Activated CD4-positive, alpha-beta T cell treated with anti-CD3 and anti-CD28 coated beads, Interleukin-10, Interleukin-2, amounts not matched to agents 100 ng/mL and 50 ng/mL, durations not matched to agents 16 hours and 8 hours (primary cell): ENCODE measurements around the gene HLA-DQA2.
A peak's percentile ranks its signal among the peaks of the same experiment; 100 is the strongest.
"Not testable (repeated sequence)": the region's sequence is repeated elsewhere in the genome, so short reads cannot be mapped to it uniquely, and the experiment has no call there.

ENCODE experiments used
- DNase-seq: peaks from one replicate; pipeline ENCODE4 v3.0.0-alpha.2; 2020

The HLA-DQA2 gene

DNA sequence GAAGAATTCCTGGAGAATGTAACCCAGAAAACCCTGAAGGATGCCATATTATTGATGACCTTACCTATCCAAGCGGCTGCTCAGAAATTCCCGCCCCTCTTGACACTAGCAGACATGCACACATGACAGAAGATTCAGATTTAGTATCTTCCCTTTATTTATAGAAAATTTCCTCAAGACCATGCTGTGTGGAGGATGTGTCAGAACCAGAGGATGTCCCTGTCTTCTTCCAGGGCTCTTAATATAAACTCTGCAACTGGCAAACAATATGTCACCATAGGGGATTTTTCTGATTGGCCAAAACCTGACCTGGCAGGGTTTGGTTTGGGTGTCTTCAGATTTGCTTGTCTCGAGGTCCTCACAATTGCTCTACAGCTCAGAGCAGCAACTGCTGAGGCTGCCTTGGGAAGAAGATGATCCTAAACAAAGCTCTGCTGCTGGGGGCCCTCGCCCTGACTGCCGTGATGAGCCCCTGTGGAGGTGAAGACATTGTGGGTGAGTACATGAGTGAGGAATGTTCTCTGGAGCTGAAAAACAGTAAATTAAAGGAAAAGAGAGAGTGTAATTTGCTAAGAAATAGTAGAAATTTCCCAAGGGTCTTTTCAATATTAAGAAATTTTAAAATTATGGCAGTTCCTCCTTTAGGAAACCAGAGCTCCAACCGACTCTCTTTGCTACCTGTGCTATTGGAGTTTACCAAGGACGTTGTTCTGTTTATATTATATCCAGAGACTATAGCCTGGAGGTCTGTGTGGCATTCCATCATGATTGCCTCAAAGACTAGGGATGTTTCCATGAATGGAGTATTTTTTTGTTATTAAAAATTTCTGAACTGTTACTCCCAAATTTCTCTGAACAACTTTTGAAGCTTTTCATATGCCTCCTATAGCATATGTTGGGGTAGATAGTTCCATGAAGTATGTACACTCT, at the start of gene HLA-DQA2:
Gene HLA-DQA2, plus strand, starts transcription at position 361 of the 930 bp plus-strand sequence. Its CDS starts 53 bp downstream, at position 414.
- DNase-seq: no peak

- DNase-seq: peak; percentile 83
Measured at GRCh38 chr6:32692019-32692418, 49.2 kb upstream of the HLA-DQA2 start.

DNA sequence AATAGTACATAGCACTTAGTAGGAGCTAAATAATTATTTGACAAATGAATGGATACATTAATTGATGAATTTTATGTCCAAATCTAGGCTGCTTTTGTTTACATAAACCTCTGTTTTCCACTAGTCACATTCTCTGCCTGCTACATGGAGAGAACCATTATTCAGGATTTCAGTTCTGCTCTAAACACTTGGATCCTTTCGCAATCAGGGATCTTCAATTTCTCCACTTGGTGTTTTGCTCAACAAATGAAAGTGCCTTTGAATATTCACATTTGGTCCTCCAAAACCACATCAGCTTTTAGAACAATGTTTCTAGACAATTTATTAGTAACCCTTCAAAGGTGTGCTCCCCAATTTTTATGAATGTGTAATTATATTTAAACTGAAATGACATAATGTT, 44.2 kb upstream of the HLA-DQA2 start:
- no peak for DNase-seq

GRCh38 chr6:32700391-32701040, 40.7 kb upstream of the HLA-DQA2 start:
- peak; percentile 59 for DNase-seq

- no peak for DNase-seq
Measured at GRCh38 chr6:32703347-32703746, 37.8 kb upstream of the HLA-DQA2 start.

- not testable (repeated sequence) for DNase-seq
Measured at GRCh38 chr6:32705164-32705563, 36.0 kb upstream of the HLA-DQA2 start.

DNA sequence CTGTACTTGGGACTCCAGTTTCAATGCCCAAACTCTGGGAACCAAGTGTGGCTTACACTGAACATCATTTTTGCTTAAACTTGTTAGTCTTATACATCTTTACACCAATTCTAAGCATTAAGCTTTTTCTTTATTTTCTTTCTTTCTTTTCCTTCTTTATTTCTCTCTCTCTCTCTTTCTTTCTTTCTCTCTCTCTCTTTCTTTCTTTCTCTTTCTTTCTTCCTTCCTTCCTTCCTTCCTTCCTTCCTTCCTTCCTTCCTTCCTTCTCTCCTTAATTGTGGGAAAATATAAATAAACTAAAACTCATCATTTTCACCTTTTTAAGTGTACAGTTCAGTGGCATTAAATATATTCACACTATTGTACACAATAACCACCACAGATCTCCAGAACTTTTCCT, 31.6 kb upstream of the HLA-DQA2 start:
- DNase-seq: no peak

- DNase-seq: no peak
Measured at GRCh38 chr6:32713241-32713640, 27.9 kb upstream of the HLA-DQA2 start.

GRCh38 chr6:32716396-32716795, 24.8 kb upstream of the HLA-DQA2 start:
- no peak for DNase-seq

DNA sequence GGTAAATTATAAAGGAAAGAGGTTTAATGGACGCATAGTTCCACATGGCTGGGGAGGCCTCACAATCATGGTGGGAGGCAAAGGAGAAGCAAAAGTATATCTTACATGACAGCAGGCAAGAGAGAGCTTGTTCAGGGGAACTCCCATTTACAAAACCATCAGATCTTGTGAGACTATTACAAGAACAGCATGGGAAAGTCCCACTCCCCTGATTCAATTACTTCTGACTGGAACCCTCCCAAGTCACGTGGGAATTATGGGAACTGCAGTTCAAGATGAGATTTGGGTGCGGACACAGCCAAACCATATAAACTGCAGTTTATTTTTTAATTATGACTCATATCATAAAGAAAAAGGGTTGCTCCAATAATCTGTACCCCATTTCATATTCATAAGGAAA, 22.3 kb upstream of the HLA-DQA2 start:
- peak; percentile 10 for DNase-seq

- DNase-seq: no peak
Measured at GRCh38 chr6:32738126-32738525, 3.1 kb upstream of the HLA-DQA2 start.

GRCh38 chr6:32742374-32742773, 1.2 kb downstream of the HLA-DQA2 start:
- no peak for DNase-seq

GRCh38 chr6:32744776-32745175, 3.6 kb downstream of the HLA-DQA2 start:
- DNase-seq: no peak

GRCh38 chr6:32745649-32746048, 4.5 kb downstream of the HLA-DQA2 start:
- peak; percentile 6 for DNase-seq

DNA sequence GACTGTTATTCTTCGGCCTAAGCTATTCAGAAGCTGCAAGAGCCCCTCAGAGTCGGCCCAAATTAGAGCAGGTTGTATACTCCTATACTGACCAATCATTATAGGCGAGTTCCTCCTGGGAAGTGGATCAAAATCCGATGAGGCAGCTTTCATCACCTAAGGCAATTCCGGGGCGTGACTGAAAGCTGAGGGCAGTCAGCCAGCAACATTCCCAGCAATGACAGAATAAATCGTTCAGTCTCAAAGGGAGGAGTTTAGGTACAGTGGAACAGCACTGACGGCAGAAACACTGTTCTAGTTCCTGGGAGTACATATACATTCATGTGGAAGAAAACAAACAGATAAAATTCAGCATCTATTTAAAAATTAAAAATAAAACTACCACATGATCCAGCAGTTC, 11.4 kb downstream of the HLA-DQA2 start:
- DNase-seq: no peak

DNA sequence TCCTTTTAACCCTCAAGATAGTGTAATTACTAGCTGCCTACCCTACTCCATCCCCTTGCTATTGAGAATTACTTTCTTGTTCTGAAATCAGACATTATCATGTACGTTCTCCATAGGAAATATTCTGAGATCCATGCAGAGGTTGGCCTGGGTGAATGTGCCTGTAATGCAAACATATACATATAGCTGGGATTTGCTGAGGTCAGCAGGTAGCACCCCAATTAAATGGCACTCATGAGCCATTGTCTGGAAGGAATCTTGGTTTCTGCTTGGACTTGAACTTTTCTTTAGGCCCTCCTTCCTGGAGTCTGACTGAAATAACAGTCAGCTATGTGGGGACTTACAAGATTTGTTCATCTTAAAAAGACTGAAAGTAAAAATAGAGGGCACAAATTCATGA, 18.5 kb downstream of the HLA-DQA2 start:
- no peak for DNase-seq

DNA sequence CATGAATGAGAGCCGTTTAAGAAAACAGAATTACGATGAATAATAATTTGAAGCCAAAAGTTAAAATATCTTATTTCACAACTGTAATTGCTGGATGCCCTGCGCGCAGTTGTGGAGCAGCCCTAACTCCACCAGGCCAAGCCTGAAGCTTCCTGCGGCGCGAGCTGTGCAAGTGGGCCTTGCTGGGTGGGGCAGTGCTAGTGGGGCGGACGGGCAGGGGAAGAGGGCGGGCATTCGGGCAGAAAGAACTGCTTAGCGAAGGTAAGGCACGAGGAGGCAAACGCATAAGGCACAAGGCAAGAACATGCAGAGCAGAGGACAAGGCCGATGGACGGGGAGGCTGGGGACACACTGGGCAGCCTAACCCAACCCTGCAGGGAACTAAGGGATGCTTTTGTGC, 19.9 kb downstream of the HLA-DQA2 start:
- DNase-seq: no peak

- no peak for DNase-seq
Measured at GRCh38 chr6:32761548-32761947, 20.4 kb downstream of the HLA-DQA2 start.

GRCh38 chr6:32763421-32763820, 22.2 kb downstream of the HLA-DQA2 start, which contains the start of gene HLA-DQB2:
TSS of gene HLA-DQB2 (minus strand) at chr6:32763532. CDS start at chr6:32763470, 62 bp downstream.
- peak; percentile 17 for DNase-seq

- no peak for DNase-seq
Measured at GRCh38 chr6:32764048-32764447, 22.9 kb downstream of the HLA-DQA2 start.

GRCh38 chr6:32772656-32773055, 31.5 kb downstream of the HLA-DQA2 start:
- no peak for DNase-seq

- DNase-seq: no peak
Measured at GRCh38 chr6:32774426-32774825, 33.2 kb downstream of the HLA-DQA2 start.

GRCh38 chr6:32775071-32775470, 33.9 kb downstream of the HLA-DQA2 start:
- DNase-seq: no peak

- DNase-seq: no peak
Measured at GRCh38 chr6:32779036-32779435, 37.8 kb downstream of the HLA-DQA2 start.
